ENCODE measurements around the gene SPATA32.

The SPATA32 gene

GRCh38 chr17:45218895-45219661 is 42.8 kb downstream of the SPATA32 start:
- peaks cover 48% of the 10 kb centered on the region for H3K27me3 ChIP-seq (ENCODE audit: insufficient read depth, low read length)
- H3K27ac ChIP-seq (ENCODE audit: low read depth, low read length), result no peak overlapping the region
- H3K9me3 ChIP-seq (ENCODE audit: insufficient read depth, low read depth, low read length), result no peaks in the 10 kb centered on the region
- H3K36me3 ChIP-seq (ENCODE audit: insufficient read depth, low read length), result no peaks in the 10 kb centered on the region
- 17% methylated on average over 11 of the region's 12 CpGs for WGBS
- no peak overlapping the region for H3K9ac ChIP-seq (ENCODE audit: low read depth, low read length)
- no peak overlapping the region for H3K4me3 ChIP-seq (ENCODE audit: low read length)
- H3K4me1 ChIP-seq (ENCODE audit: insufficient read depth, low read length), result peaks cover 5% of the 10 kb centered on the region; the same call in 1 of the 2 replicates
